Hepatocyte (in vitro differentiated cells): Measurements from ENCODE around the gene TVP23B. TPM values are rescaled to one million over a fixed set of nuclear protein-coding genes. Genes with fewer than 3 reads are reported as not detected.
"Not testable (repeated sequence)": the region's sequence is repeated elsewhere in the genome, so short reads cannot be mapped to it uniquely, and the experiment has no call there.

Experiments
- DNase-seq: peaks from one replicate; pipeline ENCODE4 v3.0.0-alpha.2; 2016; ENCODE audit warnings: low spot score
- H2AFZ ChIP-seq: fragments of 200-600 bp; sonication (generic); 2 replicates; pipeline ENCODE4 v1.6.0; 2016; ENCODE audit warnings: antibody characterized with exemption, mild to moderate bottlenecking
- H3K27ac ChIP-seq: fragments of 200-600 bp; sonication (generic); 2 replicates; pipeline ENCODE4 v1.5.1; 2016; ENCODE audit warnings: mild to moderate bottlenecking
- H3K27me3 ChIP-seq: fragments of 200-600 bp; sonication (generic); 2 replicates; pipeline ENCODE4 v1.6.1; 2016
- H3K36me3 ChIP-seq: fragments of 200-600 bp; sonication (generic); replicated peaks from 2 replicates; pipeline ENCODE4 v1.5.1; 2016; ENCODE audit warnings: low read depth; ENCODE audit not compliant: insufficient read depth
- H3K4me1 ChIP-seq: fragments of 200-600 bp; sonication (generic); 2 replicates; pipeline ENCODE4 v1.5.1; 2016; ENCODE audit warnings: mild to moderate bottlenecking, moderate library complexity; ENCODE audit not compliant: insufficient read depth
- H3K4me2 ChIP-seq: fragments of 200-600 bp; sonication (generic); 2 replicates; pipeline ENCODE4 v1.6.0; 2016
- H3K4me3 ChIP-seq: fragments of 200-600 bp; sonication (generic); 2 replicates; pipeline ENCODE4 v1.5.1; 2016; ENCODE audit warnings: mild to moderate bottlenecking
- H3K79me2 ChIP-seq: fragments of 200-600 bp; sonication (generic); 2 replicates; pipeline ENCODE4 v1.6.0; 2017; ENCODE audit warnings: mild to moderate bottlenecking
- H3K9me2 ChIP-seq: fragments of 200-600 bp; sonication (generic); replicated peaks from 2 replicates; pipeline ENCODE4 v1.6.0; 2017; ENCODE audit warnings: mild to moderate bottlenecking; ENCODE audit not compliant: insufficient read depth
- H3K9me3 ChIP-seq: fragments of 200-600 bp; sonication (generic); 2 replicates; pipeline ENCODE4 v1.5.1; 2016; ENCODE audit warnings: low read depth, mild to moderate bottlenecking
- H4K20me1 ChIP-seq: fragments of 200-600 bp; sonication (generic); 2 replicates; pipeline ENCODE4 v1.6.0; 2016; ENCODE audit warnings: mild to moderate bottlenecking; ENCODE audit not compliant: insufficient read depth, poor library complexity, severe bottlenecking
- CTCF ChIP-seq: fragments of 200-600 bp; sonication (generic); IDR thresholded peaks from 2 replicates; pipeline ENCODE4 v1.5.1; 2016; ENCODE audit warnings: antibody characterized with exemption, mild to moderate bottlenecking; ENCODE audit not compliant: poor library complexity
- EZH2phosphoT487 ChIP-seq: fragments of 200-600 bp; sonication (generic); IDR thresholded peaks from one replicate; pipeline ENCODE4 v1.6.1; 2018; ENCODE audit warnings: antibody characterized with exemption, mild to moderate bottlenecking, low read depth, moderate library complexity; ENCODE audit not compliant: unreplicated experiment, severe bottlenecking
- WGBS: methylation state at CpG from one replicate; pipeline ENCODE4 v1.1.6; 2016; ENCODE audit warnings: low lambda C conversion rate; ENCODE audit errors: missing lambda C conversion rate; 5-methylcytosine and 5-hydroxymethylcytosine counted together
- polyA plus RNA-seq: library from polyadenylated mRNA; unstranded; fragments of >200 nt; fragmentation: Nextera tagmentation; extraction: Ambion mirVana; gene quantifications from 2 replicates; pipeline ENCODE4 v1.2.1, GENCODE V29; 2016
- total RNA-seq: library from RNA; depleted of rRNA; stranded (reverse); fragments of >200 nt; gene quantifications from 2 replicates; pipeline ENCODE4 v1.2.3, GENCODE V29; 2014

TVP23B gene
- total and polyA plus RNA-seq, 2 experiments from 2014 or later: 57.2 to 69.0 TPM

- H3K36me3 ChIP-seq: no peaks in the 10 kb centered on the region
- no peaks in the 10 kb centered on the region for H3K9me3 ChIP-seq
- H3K27me3 ChIP-seq: no peaks in the 10 kb centered on the region
- DNase-seq: no peak
- H3K9me2 ChIP-seq: no peaks in the 10 kb centered on the region
- TF ChIP-seq EZH2phosphoT487: no peak
- H3K4me2 ChIP-seq: no peak overlapping the region
- 83% methylated on average over 7 of the region's 7 CpGs for WGBS
- no peaks in the 10 kb centered on the region for H4K20me1 ChIP-seq
- H3K27ac ChIP-seq: no peak overlapping the region
- no peaks in the 10 kb centered on the region for H3K79me2 ChIP-seq
- peaks cover 6% of the 10 kb centered on the region for H3K4me1 ChIP-seq
- no peak overlapping the region for H3K4me3 ChIP-seq
- H2AFZ ChIP-seq: no peak overlapping the region
Measured at GRCh38 chr17:18772471-18772870, 8.5 kb upstream of the TVP23B start.

GRCh38 chr17:18781805-18782204, 822 bp downstream of the TVP23B start:
- not testable (repeated sequence) for H3K9me2 ChIP-seq, H3K9me3 ChIP-seq, H3K36me3 ChIP-seq, H2AFZ ChIP-seq, DNase-seq, H4K20me1 ChIP-seq, H3K27me3 ChIP-seq, H3K4me1 ChIP-seq
- Histone ChIP-seq H3K4me2 (peak overlapping the region; percentile 74), H3K79me2 (peaks cover 36% of the 10 kb centered on the region), H3K27ac (peak overlapping the region; percentile 79), H3K4me3 (peak overlapping the region; percentile 15)
- 14% methylated on average over 2 of the region's 5 CpGs for WGBS

GRCh38 chr17:18785933-18786332, 5.0 kb downstream of the TVP23B start:
- 84% methylated on average over 1 of the region's 1 CpG for WGBS
- H3K4me3 ChIP-seq, H3K9me3 ChIP-seq, H3K36me3 ChIP-seq, H3K4me2 ChIP-seq, H3K4me1 ChIP-seq, H3K27ac ChIP-seq, H3K9me2 ChIP-seq, H3K27me3 ChIP-seq, DNase-seq, H4K20me1 ChIP-seq, H2AFZ ChIP-seq: not testable (repeated sequence)
- peaks cover 39% of the 10 kb centered on the region for H3K79me2 ChIP-seq

GRCh38 chr17:18786890-18787289, 5.9 kb downstream of the TVP23B start:
- WGBS: 92% methylated on average over 4 of the region's 5 CpGs
- H3K27ac ChIP-seq, H3K4me2 ChIP-seq, H2AFZ ChIP-seq, H3K36me3 ChIP-seq, H3K27me3 ChIP-seq, H4K20me1 ChIP-seq, H3K9me2 ChIP-seq, H3K4me1 ChIP-seq, H3K4me3 ChIP-seq, DNase-seq, H3K9me3 ChIP-seq: not testable (repeated sequence)
- H3K79me2 ChIP-seq: peaks cover 37% of the 10 kb centered on the region

GRCh38 chr17:18791402-18791801, 10.4 kb downstream of the TVP23B start:
- H3K36me3 ChIP-seq, H3K27ac ChIP-seq, H3K4me1 ChIP-seq, H3K4me3 ChIP-seq, DNase-seq, H3K27me3 ChIP-seq, H3K9me2 ChIP-seq, H2AFZ ChIP-seq, H3K79me2 ChIP-seq, H3K9me3 ChIP-seq, H4K20me1 ChIP-seq, H3K4me2 ChIP-seq: not testable (repeated sequence)
- 67% methylated on average over 1 of the region's 1 CpG for WGBS
- peak; percentile 14 for TF ChIP-seq CTCF

GRCh38 chr17:18794841-18795240, 13.9 kb downstream of the TVP23B start:
- H3K4me3 ChIP-seq, H3K79me2 ChIP-seq, DNase-seq, H3K4me1 ChIP-seq, H4K20me1 ChIP-seq, H2AFZ ChIP-seq, H3K36me3 ChIP-seq, H3K27ac ChIP-seq, H3K4me2 ChIP-seq, H3K9me3 ChIP-seq, H3K9me2 ChIP-seq, H3K27me3 ChIP-seq: not testable (repeated sequence)
- 53% methylated on average over 4 of the region's 4 CpGs for WGBS

- not testable (repeated sequence) for H3K27me3 ChIP-seq, H3K9me3 ChIP-seq, H3K27ac ChIP-seq, H3K4me2 ChIP-seq, H3K4me3 ChIP-seq, H4K20me1 ChIP-seq, DNase-seq, H3K36me3 ChIP-seq, H3K9me2 ChIP-seq, H2AFZ ChIP-seq, H3K4me1 ChIP-seq, H3K79me2 ChIP-seq
Measured at GRCh38 chr17:18796887-18797286, 15.9 kb downstream of the TVP23B start.

- not testable (repeated sequence) for H3K4me1 ChIP-seq, H3K9me2 ChIP-seq, H4K20me1 ChIP-seq, H3K9me3 ChIP-seq, DNase-seq, H2AFZ ChIP-seq, H3K36me3 ChIP-seq, H3K27me3 ChIP-seq, H3K4me3 ChIP-seq, H3K27ac ChIP-seq, H3K4me2 ChIP-seq, H3K79me2 ChIP-seq
- 51% methylated on average over 7 of the region's 7 CpGs for WGBS
Measured at GRCh38 chr17:18803458-18804245, 22.7 kb downstream of the TVP23B start.
